ENCODE results near the gene AQP9.
A peak's percentile ranks its signal among the peaks of the same experiment; 100 is the strongest.
"Not testable (repeated sequence)": the region's sequence is repeated elsewhere in the genome, so short reads cannot be mapped to it uniquely, and the experiment has no call there.

Gene AQP9

GRCh38 chr15:58182460-58183163 lies 44.4 kb downstream of the AQP9 start:
- FAIRE-seq: no peak

- FAIRE-seq: no peak
Measured at GRCh38 chr15:58185439-58185838, 47.3 kb downstream of the AQP9 start.

DNA sequence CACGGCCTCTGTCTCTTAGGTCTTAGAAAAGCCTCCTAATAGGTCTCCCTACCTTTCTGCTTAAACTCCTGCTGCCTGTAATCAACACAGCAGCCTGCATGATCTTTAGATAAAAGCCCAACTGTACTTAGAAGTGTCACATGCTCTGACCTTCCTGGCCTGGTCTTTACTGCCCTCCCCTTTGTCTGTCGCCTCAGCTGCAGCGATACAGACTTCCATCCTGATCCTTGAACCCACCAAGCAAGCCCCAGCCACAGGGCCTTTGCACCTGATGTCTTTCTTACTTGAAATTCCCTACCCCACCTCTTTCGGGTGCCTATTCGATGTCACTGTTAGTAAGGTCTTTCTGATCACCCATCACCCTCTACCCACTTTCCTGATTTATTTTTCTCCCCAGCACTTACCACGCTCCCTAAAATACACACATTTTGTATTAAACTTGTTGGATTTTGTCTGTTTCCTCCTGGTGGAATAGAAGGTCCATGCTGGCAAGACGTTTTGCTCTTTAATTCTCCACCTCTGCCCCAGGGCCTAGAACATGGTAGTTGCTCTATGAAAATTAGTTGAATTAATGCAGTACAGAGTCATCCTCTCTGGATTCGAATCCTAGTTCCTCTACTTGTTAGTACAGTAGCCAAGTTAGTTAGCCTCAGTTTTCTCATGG lies 51.1 kb downstream of the AQP9 start:
- no peak for FAIRE-seq

GRCh38 chr15:58190419-58190818 lies 52.2 kb downstream of the AQP9 start:
- no peak for FAIRE-seq

DNA sequence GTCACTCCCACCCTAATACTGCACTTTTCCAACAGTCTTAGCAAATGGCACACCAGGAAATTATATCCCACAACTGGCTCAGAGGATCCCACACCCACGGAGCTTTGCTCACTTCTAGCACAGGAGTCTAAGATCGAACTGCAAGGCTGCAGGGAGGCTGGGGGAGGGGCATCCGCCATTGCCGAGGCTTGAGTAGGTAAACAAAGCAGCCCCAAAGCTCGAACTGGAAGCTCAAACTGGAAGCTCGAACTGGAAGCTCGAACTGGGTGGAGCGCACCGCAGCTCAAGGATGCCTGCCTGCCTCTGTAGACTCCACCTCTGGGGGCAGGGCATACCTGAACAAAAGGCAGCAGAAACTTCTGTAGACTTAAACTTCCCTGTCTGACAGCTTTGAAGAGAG lies 55.5 kb downstream of the AQP9 start:
- FAIRE-seq: not testable (repeated sequence)

GRCh38 chr15:58200739-58201138 lies 62.6 kb downstream of the AQP9 start:
- FAIRE-seq: no peak

- FAIRE-seq: no peak
Measured at GRCh38 chr15:58201516-58201915, 63.3 kb downstream of the AQP9 start.

- no peak for FAIRE-seq
Measured at GRCh38 chr15:58203537-58203936, 65.4 kb downstream of the AQP9 start.

DNA sequence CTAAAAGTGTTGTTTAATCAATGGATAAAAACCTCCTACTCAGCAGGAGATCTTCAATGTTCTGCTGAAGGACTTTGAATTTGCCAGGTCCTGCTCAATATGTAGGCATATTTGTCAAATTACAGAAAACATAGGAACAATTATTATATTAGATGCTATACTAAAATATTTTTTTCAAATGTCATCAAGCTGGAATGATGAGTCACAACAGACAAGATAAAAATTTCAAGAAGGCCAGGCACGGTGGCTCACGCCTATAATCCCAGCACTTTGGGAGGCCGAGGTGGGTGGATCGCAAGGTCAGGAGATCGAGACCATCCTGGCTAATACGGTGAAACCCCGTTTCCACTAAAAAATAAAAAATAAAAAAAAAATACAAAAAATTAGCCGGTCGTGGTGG lies 68.0 kb downstream of the AQP9 start:
- FAIRE-seq: no peak

GRCh38 chr15:58208217-58208616 lies 70.0 kb downstream of the AQP9 start:
- FAIRE-seq: not testable (repeated sequence)

DNA sequence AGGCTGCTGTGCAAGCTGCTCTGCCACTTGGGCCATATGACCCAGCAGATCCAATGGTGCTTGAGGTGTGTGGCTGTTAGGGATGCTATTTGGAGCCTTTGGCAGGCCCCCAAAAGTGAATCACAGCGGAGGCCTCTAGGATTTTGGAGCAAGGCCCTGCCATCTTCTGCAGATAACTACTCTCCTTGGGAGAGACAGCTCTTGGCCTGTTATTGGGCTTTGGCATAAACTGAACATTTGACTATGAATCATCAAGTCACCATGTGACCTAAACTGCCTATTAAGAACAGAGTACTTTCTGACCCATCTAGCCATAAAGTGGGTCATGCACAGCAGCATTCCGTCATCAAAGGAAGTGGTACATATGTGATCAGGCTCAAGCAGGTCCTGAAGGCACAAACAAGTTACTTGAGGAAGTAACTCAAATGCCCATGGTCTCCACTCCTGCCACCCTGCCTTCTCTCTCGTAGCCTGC lies 70.9 kb downstream of the AQP9 start:
- not testable (repeated sequence) for FAIRE-seq

- not testable (repeated sequence) for FAIRE-seq
Measured at GRCh38 chr15:58210031-58210430, 71.8 kb downstream of the AQP9 start.

DNA sequence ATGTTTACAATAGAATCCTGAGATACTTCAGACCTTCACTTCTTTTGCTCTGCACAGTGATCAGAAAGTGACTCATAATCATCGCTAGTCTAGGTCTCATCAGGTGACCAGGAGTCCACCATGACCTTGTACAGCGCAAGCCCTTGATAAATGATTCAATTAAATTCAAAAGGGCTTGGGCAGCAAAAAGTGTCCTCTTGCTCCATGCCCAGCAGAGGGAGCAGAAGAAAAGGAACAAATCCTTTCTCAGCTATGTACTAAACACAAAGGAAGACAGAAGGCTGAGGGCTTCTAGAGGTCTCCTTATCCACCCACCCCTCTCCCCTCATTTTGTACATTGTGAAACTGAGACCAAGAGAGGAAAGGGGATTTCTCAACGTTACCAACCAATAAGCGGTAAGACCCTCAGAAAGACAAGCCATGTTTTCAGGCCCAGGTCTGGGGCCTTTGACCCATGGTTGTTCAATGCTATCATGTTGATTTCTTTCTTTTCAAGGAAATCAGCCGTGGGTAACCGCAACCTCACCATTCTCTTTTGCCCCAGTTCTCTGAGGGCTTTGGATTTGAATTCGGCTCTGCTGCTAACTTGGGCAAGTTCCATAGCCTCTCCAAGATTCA lies 74.8 kb downstream of the AQP9 start:
- no peak for FAIRE-seq

- no peak for FAIRE-seq
Measured at GRCh38 chr15:58213587-58214338, 75.6 kb downstream of the AQP9 start.

DNA sequence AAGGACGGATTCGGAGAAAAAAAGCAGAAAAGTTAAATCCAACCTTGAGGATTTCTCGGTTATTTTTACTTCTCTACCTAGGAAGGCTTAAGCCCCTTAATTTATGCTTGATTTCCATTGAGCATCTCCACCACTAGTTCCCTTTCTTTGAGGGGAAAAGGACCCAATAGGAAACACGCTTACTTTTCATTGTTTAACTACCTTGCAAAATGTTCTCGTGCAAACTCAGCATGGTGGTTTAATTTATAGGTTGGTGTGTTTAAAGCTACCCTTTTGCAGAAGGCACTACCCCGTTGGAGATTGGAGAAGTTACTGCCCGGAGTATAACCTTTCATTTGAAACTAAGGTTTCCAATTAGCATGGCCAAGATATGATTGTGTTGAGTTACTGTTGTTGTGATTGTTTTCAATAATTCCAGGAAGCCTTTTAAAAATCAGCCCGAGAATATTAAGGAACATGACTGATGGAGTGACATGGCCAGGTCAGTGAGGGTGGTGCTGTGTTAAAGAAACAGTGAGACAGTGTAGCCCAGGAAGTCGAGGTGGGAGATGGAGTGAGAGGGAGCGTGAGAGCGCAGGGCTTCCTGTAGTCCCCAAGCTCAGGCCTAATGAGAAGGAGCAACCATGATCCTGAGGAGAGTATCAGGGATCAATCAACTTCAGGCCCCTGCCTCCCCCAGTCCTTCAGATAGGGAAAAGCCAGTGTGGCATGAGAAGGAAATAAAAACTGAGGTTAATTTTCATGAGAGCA lies 76.6 kb downstream of the AQP9 start:
- no peak for FAIRE-seq

- no peak for FAIRE-seq
Measured at GRCh38 chr15:58217460-58217859, 79.3 kb downstream of the AQP9 start.

- no peak for FAIRE-seq
Measured at GRCh38 chr15:58221591-58222241, 83.5 kb downstream of the AQP9 start.

DNA sequence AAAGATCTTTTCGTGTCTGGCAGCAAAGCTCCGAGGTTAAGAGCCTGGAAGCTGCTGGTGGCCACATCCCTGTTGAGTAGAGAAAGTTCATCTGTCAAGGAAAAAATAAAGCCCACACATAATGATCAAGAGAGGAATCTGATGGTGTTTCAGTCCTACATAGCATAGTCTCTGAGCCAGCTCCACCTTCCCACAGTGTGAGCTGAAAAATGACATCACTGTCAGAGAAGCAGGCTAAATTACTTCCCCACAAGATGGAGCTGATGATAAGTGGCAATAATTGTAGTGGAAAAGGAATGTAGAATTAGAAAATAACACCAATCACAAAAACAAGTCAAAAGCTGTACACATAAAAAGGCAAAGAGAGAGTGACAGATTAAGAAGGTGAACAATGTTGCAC lies 84.5 kb downstream of the AQP9 start:
- no peak for FAIRE-seq

GRCh38 chr15:58223432-58223831 lies 85.3 kb downstream of the AQP9 start:
- no peak for FAIRE-seq

- FAIRE-seq: no peak
Measured at GRCh38 chr15:58224068-58224467, 85.9 kb downstream of the AQP9 start.

DNA sequence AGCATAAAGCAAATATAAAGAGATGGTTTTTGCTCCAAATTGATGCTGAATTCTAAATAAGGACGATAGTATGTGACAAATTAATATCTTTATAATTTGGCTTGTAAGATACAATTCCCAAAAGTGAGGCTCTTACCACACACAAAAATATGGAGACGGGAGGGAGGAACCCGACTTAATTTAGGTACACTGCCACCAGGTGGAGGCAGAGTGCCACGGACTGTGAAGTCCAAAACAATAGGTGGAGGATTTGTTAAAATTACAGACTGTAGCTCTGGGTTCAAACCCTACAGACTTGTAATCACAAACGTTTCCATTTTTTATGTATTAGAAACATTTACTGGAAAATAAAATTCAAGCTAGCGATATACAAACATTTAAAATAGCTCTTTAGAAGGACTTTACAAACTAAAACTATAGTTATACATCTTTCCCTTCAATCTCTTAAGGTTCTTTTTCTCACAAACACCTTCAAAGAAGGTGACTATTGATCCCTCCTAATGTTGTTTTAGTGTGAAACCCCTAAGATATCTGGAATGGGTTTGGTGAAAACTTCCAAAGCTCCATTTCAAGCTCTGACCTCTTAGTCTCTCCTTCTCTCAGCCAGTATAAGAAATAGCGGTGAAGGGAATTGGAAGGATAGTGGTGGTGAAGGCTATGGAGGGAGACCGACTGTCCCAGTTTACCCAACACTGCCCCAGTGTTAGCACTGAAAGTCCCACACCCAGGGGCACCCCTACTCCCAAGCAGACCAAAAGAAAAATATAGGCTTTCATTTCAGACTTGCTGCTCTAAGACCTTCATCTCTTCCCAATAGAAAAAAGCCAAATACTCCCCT lies 89.7 kb downstream of the AQP9 start:
- FAIRE-seq: peak; percentile 90
